PFSK-1 (cell line): ENCODE data around the gene TSPAN2.

ENCODE experiments used
- FOXP2 ChIP-seq: optimal IDR thresholded peaks from 2 replicates; pipeline ENCODE3; 2011; ENCODE audit warnings: borderline replicate concordance, control low read depth, inconsistent platforms; ENCODE audit not compliant: insufficient read depth; ENCODE audit errors: extremely low read length, extremely low read depth
- POLR2AphosphoS5 ChIP-seq: IDR thresholded peaks from 2 replicates; pipeline ENCODE4 v1.6.1; 2012; ENCODE audit warnings: low read depth, mild to moderate bottlenecking, control low read depth, low read length, moderate library complexity
- REST ChIP-seq, 2 experiments: IDR thresholded peaks; 2 replicates each; pipeline versions ENCODE4 v1.6.1 to v1.8.0; 2011 to 2012; ENCODE audit warnings: low read depth in 2 of 2, low read length in 2 of 2, control low read depth in 1 of 2, inconsistent platforms in 1 of 2, mild to moderate bottlenecking in 1 of 2, moderate library complexity in 1 of 2; ENCODE audit not compliant: insufficient read depth in 1 of 2
- SIN3A ChIP-seq: IDR thresholded peaks from 2 replicates; pipeline ENCODE4 v1.6.1; 2012; ENCODE audit warnings: mild to moderate bottlenecking, low read length, moderate library complexity, borderline replicate concordance; ENCODE audit not compliant: insufficient read depth
- TAF1 ChIP-seq: IDR thresholded peaks from 2 replicates; pipeline ENCODE4 v1.6.1; 2012; ENCODE audit warnings: low read length, control low read depth, borderline replicate concordance; ENCODE audit not compliant: insufficient read depth

The TSPAN2 gene

DNA sequence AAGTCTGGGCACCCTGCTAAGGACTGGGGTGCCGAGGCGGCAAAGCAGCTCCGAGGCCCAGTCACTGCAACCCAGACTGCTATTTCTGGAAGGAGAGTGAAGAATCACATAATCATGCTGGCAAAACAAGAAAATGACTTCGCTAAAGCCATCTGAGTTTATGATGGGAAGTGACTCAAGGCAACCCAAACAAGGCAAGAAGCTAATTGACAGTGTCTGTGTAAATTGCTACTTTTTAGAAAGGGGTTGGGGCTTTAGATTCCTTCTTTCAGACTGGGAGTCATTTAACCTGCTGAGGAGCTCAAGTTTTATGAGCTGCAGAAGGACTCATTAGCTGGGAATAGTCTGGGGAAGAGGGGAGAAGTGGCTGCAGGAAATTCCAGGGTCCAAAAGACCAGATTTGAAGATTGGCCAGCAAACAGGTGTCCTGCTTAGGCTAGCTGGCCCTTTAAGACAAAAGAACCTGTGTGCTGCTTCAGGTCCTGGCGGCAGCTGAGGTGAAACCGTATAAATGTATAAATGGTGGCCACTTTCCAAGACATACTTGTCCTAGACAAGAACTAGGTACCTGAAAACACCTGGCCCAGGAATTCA, 31.5 kb downstream of the TSPAN2 start:
- TF ChIP-seq POLR2AphosphoS5 (no peak), REST (IDR thresholded peaks at IDR 0.05; ENCODE audit: insufficient read depth in 1 of 2, low read depth in 2 of 2, low read length in 2 of 2) (no peak), TAF1 (no peak), FOXP2 (no peak), SIN3A (no peak)

GRCh38 chr1:115056395-115056798, 32.9 kb downstream of the TSPAN2 start:
- TF ChIP-seq SIN3A (no peak), TAF1 (no peak), REST (IDR thresholded peaks at IDR 0.05; ENCODE audit: insufficient read depth in 1 of 2, low read depth in 2 of 2, low read length in 2 of 2) (no peak), POLR2AphosphoS5 (no peak), FOXP2 (no peak)

DNA sequence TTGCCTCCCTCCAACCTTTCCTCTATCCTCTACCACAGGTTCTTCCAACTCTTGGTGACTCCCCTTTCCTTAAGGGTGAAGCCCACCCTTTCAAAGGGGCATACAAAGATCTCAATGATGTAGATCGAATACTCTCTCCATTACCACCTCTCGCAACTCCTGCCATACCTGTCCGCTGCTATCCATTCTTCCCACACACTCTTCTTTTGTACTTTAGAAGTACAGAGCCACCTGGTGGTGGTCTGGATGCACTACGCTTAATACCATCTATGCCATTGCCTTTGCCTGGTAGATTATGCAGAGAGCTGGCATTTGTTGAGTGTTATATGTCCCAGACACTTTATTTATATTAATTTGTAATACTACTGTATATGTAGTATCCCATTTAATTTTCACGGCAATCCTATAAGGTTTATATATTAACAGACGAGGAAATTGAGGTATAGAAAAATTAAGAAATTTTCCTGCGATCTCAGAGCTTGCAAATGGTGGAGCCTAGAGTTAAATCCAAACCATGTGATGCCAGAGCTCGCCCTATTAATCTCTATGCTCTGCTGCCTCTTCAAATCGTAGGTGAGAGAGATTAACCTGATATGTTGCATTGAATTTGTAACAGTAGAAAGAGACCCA, 36.7 kb downstream of the TSPAN2 start:
- TF ChIP-seq REST (IDR thresholded peaks at IDR 0.05; ENCODE audit: insufficient read depth in 1 of 2, low read depth in 2 of 2, low read length in 2 of 2) (no peak), SIN3A (no peak), FOXP2 (no peak), POLR2AphosphoS5 (no peak), TAF1 (no peak)

- TF ChIP-seq TAF1 (no peak), FOXP2 (no peak)
Measured at GRCh38 chr1:115051850-115052249, 37.5 kb downstream of the TSPAN2 start.

- TF ChIP-seq SIN3A (no peak), TAF1 (no peak), POLR2AphosphoS5 (no peak), FOXP2 (no peak), REST (IDR thresholded peaks at IDR 0.05; ENCODE audit: insufficient read depth in 1 of 2, low read depth in 2 of 2, low read length in 2 of 2) (no peak)
Measured at GRCh38 chr1:115046751-115047150, 42.6 kb downstream of the TSPAN2 start.
